Activated CD4-positive, alpha-beta T cell treated with anti-CD3 and anti-CD28 coated beads, Interleukin-2, Interleukin-4, amounts not matched to agents 100 ng/mL and 50 ng/mL, durations not matched to agents 16 hours and 8 hours (primary cell): ENCODE measurements around the gene KCNK7.

Experiments
- DNase-seq: peaks from one replicate; pipeline ENCODE4 v3.0.0-alpha.2; 2020; ENCODE audit warnings: low spot score

Gene KCNK7

GRCh38 chr11:65586676-65587075 is 8.9 kb downstream of the KCNK7 start:
- no peak for DNase-seq

- DNase-seq: no peak
These were observed 9.4 kb downstream of the KCNK7 start for GRCh38 chr11:65586247-65586630.

GRCh38 chr11:65585396-65586246 is 10.0 kb downstream of the KCNK7 start:
- no peak for DNase-seq

- no peak for DNase-seq
These were observed 10.9 kb downstream of the KCNK7 start for GRCh38 chr11:65584723-65585171.

- no peak for DNase-seq
These were observed 11.5 kb downstream of the KCNK7 start for GRCh38 chr11:65584106-65584505.

GRCh38 chr11:65583589-65583988 is 12.0 kb downstream of the KCNK7 start:
- DNase-seq: no peak

- DNase-seq: no peak
These were observed 13.7 kb downstream of the KCNK7 start for GRCh38 chr11:65581928-65582327.

- DNase-seq: no peak
These were observed 14.8 kb downstream of the KCNK7 start for GRCh38 chr11:65580756-65581155.

GRCh38 chr11:65580031-65580692 is 15.4 kb downstream of the KCNK7 start:
- DNase-seq: no peak

GRCh38 chr11:65579291-65579690 is 16.3 kb downstream of the KCNK7 start:
- no peak for DNase-seq

- DNase-seq: no peak
These were observed 16.9 kb downstream of the KCNK7 start for GRCh38 chr11:65578667-65579066.

GRCh38 chr11:65578134-65578533 is 17.5 kb downstream of the KCNK7 start:
- DNase-seq: no peak

- no peak for DNase-seq
These were observed 17.9 kb downstream of the KCNK7 start for GRCh38 chr11:65577756-65578109.

- DNase-seq: no peak
These were observed 18.5 kb downstream of the KCNK7 start for GRCh38 chr11:65576867-65577755.

GRCh38 chr11:65576232-65576866 is 19.3 kb downstream of the KCNK7 start:
- DNase-seq: no peak

GRCh38 chr11:65575568-65576231 is 19.9 kb downstream of the KCNK7 start, which contains the start of gene EHBP1L1:
TSS of gene EHBP1L1 (plus strand) at chr11:65576053. CDS start at chr11:65576303, 250 bp downstream.
- DNase-seq: peak; percentile 83

- no peak for DNase-seq
These were observed 20.6 kb downstream of the KCNK7 start for GRCh38 chr11:65574811-65575567.

GRCh38 chr11:65574109-65574810 is 21.3 kb downstream of the KCNK7 start:
- peak; percentile 95 for DNase-seq

GRCh38 chr11:65573391-65574079 is 22.1 kb downstream of the KCNK7 start:
- DNase-seq: no peak
